ENCODE data around the gene C1orf167.

C1orf167 gene

DNA sequence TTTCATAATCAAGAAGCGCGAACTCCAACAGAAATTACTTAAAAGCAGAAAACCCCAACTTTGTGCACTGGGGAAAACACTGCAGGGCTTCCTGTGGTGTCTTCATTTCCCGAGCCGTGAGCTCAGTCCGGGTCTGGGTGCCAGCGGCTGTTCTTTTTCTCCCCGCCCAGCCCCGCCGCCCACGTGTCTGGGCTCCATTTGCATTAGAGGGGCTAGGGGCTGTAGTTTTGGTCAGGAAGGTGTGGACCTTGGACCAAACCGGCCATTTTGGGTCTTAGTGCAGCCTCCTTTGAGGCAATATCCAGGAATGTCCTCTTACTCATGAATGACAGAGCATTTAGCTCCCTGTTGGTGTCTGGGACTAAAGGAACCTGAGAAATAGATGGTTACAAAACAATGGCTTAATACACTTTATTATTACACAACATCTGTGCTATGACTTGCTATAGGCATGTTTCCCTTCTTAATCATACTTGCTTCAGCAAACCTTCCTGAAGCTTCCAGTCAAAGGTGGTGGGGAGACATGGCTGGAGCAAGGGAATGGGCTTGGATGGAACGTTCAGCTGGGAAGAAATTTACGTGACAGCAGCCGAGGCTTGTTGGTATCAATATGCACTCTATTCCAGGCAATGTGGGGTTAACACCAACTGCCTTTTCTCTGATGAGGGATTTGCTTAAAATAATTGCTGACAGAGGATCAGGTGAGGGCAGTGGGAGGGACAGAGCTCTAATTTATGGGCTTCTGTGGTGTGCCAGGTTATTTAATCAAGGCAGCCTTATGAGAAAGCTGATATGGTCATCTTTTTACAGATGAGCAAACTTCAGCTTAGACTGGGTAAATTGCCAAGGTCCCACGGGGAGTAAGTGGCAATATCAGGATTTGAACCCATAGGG is 25.0 kb upstream of the C1orf167 start:
- peak; percentile 89 for DNase-seq (ENCODE audit: low spot score)

DNA sequence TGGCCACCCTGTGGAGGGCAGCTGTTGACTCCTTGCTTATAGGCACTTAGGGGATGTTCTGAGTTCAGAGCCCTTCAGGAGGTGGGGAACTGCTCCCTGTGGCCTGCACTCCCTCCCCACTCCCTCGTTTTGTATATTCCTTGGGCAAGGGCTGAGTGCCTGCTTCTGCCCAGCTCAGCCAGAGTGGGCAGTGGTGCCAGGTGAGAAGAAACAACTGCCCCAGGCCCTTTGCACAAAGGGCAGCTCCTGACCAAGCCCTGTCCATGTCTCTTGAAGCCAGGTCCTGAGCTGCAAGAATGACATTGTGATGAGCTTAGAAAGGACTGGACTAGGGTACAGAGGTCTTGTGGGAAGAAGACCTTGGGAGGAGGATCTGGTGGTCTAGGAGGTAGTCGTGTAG is 23.9 kb upstream of the C1orf167 start:
- no peak for DNase-seq (ENCODE audit: low spot score)

DNA sequence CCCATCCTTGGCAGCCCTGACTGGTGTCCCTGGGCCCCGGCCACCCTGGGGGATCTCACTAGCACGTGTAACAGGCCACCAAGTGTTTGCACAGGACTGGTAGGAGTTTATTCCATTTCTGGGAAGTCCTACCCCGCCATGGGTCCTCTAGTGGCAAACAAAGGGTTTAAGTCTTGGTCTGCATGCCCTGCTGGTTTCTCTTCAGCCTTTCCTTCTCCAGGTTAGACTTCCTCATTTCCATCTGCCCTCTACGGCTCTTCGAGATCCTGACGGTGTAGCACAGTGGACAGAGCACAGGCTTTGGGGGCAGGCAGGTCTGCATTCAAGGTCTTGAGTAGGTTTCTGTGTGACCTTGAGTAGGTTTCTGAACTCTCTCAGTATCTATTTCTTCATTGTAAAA is 23.2 kb upstream of the C1orf167 start:
- no peak for DNase-seq (ENCODE audit: low spot score)

DNA sequence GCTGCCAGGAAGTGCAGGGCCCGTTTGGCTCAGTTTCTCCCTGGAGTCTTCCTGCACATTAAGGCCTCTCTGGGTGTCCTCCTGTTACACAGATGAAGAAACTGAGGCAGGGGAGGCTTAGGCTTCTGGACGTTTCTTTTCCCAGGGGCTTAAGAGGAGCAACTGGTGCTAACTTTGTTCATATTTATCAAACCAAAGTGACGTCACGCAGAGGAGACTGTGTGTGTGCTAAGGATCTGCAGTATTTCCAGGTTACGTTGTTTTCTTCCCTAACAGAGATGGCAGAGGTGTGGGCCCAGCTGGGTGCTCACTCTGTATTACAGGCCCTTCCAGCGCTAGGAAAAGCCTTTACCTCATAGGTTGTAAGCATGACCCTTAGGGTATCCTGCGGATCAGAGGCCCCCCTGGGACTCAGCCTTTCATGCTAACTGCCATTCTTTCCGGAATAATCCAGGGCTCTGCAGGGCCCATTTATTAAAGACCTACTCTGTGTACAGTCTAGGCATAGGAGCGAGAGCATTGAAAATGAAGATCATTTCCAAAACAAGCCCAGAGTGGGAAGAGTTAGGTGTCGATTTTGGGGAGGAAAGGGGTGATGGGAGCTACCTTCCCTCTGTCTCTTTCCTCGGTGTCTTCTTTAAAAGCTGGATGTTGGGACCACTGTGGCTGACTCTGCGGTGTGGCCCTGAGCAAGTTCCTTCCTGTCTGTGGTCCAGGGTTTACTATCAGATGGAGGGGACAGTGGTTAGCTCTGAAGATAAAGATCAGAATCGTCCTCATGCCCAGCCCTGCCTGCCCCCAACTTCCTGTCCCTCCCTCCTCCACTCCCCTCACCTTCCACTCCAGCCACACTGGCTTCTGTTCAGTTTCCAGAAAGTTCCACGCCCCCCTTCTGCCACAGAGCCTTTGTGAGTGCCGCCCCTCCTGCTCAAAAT is 21.5 kb upstream of the C1orf167 start:
- no peak for DNase-seq (ENCODE audit: low spot score)

DNA sequence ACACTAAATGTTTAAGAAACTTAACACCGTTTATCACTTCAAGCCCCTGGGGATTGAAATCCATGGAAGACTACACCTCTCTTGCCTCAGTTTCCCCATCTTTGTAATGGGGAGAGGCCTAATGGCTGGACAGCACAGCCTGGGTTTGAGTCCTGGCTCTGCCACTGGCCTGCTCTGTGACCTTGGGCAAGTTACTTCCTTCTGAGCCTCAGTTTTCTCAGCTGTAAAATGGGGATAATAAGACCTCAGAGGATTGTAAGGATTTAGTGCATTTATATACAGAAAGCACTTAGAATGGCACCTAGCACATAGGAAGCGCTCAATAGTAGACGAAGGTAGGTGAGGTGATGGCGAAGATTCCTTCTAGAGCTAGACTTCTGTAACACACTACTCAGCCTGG is 20.5 kb upstream of the C1orf167 start:
- no peak for DNase-seq (ENCODE audit: low spot score)

DNA sequence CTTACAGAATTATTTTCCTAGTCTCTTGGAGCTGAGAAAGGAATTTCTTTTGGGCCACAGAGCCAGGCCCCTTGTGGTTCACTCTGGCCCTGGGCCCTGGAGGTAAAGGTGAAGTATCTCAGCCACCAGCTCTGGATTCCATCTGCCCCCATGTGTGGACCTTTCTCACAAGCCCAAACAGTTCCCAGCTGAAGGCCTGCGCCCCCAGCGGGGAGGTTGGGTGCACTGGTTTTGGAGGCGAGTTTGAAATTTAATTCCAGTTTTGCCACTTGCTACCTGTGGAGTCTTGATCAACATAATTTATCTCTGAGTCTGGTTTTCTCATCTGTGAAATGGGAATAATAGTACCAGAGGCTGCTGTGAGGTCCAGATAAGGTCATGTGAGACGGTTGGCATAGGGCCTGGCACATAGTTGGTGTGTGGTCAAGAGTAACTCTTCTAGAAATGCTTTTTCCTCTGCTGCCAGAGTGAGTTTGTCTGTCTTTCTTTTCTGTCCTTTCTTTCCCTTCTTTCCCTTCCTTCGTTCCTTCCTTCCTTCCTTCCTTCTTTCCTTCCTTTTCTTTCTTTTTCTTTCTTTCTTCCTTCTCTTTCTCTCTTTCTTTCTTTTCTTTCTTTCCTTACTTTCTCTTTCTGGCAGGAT is 20.0 kb upstream of the C1orf167 start:
- DNase-seq (ENCODE audit: low spot score) = no peak

DNA sequence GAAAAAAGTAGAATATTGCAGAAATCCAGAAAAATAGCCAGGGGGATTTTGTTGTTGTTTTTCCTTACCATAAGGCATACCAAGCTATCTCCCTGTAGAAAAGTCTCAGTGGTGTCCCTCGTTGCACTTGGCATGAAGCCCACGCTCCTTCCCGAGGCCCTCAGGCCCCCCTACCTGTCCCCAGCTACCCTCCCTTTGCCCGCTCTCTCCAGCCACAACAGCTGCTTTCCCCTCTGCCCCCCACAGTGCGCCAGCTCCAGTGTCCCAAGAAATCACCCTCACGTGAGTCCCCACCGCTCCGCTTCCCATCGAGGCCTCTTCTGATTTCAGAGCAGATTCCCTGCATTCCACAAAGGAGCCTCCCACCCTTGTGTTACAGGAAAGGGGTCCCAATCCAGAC is 17.7 kb upstream of the C1orf167 start:
- no peak for DNase-seq (ENCODE audit: low spot score)

DNA sequence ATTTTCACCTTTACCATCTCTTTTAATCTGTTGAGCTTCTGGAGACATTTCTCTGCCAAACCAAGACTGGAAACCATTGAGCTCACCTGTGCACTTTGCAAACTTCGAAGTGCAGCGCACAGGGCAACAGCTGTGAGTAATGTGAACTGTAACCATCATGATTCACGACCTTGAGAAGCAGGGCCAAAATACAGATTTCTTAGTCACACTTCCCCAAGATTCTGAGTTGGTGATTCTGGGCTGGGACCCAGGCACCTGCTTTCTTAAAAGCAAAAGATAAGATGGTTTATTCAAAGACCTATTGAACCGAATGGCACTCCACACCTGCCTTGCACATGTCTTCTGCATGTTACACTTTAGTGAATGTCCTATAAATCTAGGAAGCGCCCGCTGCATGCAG is 15.9 kb upstream of the C1orf167 start:
- DNase-seq (ENCODE audit: low spot score) = peak; percentile 31

DNA sequence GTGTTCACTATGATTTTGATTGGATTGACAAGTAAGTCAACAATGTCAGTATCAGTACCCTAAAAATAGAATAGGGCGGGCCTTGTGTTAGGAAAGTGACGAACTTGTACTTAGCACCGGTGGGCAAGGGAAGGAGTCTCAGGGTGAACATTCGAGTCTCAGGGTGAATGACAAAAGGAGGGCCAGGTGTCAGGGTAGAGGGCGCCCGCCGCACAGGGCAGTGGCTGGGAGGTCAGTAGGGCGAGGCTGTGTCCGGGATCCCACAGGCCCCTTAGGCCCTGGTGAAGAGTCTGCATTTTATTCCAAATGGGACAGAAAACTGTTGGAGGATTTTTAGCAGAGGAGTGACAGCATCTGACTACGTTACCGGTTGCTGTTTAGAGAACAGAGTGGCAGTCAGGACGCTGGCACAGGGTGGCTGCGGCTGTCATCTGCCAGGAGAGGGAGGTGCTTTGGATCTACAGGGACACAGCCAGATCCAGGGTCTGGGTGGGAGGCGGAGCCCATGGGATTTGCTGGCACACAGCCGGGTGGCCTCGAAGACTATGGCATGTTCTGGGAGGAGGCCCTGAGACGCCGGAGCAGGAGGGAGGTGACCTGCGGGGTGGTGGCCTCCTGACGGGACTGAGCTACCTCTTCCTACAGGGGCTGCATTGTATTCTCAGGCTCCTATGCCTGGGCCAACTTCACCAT is 15.1 kb upstream of the C1orf167 start:
- DNase-seq (ENCODE audit: low spot score) = no peak

DNA sequence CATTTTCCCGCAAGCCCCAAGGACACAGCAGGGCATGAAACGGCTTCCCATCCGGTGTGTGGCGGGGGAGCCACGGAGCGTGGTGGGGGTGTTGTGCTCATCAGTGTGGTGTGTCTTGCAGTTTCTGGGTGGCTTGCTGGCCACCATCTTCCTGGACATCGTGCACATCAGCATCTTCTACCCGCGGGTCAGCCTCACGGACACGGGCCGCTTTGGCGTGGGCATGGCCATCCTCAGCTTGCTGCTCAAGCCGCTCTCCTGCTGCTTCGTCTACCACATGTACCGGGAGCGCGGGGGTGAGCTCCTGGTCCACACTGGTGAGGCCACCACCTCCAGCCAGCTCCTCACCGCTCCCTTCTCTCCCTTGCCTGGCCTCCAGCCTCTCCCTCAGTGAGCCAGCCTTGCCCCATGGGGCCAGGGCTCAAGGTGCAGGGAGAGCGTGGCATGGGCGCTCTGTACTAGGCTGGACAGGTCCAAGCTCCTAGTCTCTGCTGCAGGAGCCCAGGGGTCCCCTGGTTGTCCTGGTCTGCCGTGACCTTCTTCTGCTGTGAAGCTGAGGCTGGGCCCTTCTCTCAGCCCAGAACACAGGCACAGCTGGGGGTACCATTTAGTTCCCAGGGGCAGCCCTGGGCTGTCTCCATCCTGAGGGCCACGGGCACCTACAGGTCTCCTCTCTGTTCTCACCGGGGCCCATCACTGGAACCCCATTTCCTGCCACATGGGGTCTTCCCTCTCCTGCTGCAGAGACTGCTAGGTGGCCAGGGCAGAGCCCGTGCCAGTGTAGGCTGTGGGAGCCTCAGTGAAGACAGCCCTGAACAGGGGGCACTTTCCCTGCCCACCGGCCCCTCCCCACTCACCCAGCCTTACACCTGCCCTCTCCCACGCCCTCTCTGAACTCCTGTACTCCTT is 13.4 kb upstream of the C1orf167 start:
- no peak for DNase-seq (ENCODE audit: low spot score)

DNA sequence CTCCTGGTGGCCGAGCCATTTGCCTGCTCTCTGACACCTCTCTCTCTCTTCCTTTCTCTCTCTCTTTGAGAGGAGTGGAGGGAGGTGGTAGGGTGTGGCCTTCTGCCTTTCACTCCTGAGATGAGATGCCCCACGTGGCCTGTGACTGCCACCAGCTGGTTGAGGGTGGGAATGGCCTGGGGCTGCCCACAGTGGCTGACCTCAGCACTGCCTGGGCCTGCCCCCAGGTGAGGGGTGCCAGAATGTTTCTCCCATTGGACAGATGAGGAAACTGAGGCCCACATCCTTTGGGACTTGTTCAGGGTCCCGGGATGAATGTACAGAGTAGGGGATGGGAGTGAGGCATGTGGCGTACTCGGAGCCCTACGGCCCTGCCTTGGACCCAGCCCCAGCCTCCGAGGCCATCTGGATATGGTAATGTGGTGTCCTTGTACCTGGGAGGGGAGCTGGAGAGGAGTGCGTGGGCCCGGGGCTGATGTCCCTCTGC is 12.7 kb upstream of the C1orf167 start:
- peak; percentile 28 for DNase-seq (ENCODE audit: low spot score)

DNA sequence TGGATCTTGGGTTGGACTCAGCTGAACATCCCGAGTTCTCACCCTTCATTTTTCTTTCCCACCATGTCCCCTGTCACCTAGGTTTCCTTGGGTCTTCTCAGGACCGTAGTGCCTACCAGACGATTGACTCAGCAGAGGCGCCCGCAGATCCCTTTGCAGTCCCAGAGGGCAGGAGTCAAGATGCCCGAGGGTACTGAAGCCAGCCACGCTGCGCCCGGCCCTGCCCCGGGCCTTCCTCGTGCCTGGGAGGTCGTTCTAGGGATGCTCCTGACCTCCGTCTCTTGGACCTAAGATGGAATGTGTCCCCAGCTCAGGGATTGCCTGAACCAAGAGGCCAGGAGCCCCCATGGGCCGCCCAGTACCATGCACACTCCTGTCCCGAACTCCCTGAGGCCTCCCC is 12.0 kb upstream of the C1orf167 start:
- no peak for DNase-seq (ENCODE audit: low spot score)

DNA sequence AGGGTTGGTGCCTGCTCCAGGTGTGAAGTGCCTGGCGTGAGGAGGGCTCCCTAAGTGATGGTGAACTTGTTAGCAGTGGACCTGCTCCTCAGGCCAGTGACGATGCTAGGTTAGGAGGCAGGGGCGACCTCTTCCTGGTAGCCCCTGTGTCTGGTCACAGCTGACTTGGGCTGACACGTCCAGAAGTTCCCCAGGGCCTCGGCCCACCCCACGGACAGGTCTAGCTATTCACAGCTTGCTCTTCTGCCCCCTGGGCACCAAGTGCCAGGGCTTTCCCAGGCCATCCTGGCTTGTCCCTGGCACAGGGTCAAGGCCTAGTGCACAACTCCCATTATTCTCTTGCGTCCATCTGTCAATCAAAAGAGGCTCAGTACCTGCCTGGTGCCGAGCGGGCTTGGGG is 10.9 kb upstream of the C1orf167 start:
- DNase-seq (ENCODE audit: low spot score) = no peak

DNA sequence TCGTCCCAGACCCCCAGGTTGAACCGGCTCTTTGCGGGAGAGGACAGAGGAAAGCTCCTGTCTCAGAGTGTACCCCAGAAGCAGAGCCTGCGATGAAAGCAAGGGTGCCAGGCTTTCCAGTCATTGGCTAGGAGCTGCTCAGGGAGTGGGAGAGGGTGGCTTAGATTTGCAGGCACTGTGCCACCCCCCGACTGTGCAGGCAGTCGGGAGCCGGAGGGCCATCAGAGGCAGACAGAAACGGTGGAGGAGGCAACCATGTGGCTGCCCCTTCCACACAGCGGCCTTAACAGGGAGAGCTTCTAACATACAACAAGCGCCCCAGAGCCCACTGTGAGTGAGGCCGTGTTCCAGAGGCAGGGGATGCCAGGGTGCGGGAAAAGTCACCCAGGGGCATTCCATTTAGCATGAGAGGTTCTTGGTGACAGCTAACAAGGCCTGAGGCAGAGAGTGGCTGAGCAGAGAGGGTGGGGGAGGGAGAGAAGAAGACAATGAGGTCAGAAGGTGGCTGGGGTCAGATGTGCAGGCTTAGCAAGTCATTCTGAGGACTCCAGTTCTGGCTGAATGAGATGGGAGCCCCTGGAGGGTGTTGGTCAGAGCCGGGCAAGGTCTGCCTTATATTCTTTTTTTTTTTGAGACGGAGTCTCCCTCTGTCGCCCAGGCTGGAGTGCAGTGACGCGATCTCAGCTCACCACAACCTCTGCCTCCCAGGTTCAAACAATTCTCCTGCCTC is 9.5 kb upstream of the C1orf167 start:
- DNase-seq (ENCODE audit: low spot score) = no peak

DNA sequence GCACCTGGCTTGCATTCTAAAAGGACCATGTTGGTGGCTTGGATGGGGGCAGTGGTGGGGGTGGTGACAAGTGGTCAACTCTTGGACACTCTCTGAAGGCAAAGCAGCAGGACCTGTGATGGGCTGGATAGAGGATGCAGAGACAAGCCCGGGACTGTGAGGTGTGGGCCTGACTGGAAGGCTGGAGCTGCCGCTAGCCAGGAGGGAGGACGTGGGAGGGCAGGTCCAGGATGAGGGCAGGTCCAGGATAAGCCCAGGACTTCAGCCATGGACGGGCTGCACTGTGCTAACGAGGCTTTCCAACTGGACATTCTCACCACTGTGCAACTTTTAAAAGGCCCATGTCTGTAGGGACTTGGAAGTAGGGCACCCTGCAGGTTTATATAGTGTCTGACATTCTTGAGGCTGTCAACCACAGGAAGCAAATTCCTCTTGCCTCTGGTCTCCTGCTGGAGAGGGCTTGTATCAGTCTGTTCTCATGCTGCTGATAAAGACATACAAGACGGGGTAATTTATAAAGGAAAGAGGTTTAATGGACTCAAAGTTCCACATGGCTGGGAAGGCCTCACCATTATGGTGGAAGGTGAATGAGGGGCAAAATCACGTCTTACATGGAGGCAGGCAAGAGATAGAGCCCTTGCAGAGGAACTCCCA is 8.3 kb upstream of the C1orf167 start:
- DNase-seq (ENCODE audit: low spot score) = no peak

DNA sequence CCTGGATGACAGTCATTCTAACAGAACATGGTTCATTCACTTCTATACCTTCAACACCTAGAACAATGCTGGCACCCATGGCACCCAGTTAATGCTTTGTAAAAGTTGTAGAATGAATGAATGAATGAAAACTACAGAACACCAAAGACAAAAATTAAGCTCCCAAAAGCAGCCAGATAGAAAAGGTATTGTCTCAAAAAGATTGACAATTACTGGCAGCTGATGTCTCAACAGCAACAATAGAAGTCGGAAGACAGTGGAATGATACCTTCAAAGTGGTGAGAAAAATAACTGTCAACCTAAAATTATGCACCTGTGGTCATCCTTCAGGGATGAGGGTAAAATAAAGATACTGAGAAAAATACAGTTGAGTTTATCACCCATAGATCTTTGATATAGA is 4.9 kb upstream of the C1orf167 start:
- DNase-seq (ENCODE audit: low spot score) = no peak

DNA sequence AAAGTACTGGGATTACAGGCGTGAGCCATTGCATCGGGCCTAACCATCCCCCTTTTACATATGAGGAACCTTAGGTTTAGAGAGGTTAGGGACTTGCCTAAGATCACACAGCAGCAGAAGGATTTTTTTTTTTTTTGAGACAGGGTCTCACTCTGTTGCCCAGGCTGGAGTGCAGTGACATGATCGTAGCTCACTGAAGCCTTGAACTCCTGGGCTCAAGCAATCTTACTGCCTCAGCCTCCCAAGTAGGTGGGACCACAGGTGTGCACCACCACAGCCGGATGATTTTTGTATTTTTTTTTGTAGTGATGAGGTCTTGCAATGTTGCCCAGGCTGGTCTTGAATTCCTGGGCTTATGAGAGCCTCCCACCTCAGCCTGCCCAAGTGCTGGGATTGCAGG is 2.2 kb upstream of the C1orf167 start:
- DNase-seq (ENCODE audit: low spot score) = no peak

DNA sequence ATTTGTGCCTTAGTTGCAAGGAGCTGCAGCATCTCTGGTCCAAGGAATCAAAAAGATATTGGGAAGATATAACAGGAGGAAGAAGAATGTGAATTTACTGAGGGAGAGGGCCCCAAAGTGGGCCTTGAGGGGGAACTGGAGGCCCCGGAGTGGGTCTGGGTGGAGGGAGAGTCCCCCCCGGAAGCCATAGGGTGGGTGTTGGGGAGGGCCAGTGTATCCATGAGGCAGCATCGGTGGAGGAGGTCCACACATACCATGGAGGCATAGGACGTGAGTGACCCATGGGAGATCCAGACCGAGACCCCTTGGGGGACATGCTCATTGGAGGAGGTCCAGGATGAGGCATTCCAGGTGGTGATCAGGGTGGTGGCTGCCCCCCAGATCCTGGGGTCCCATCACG is 708 bp upstream of the C1orf167 start:
- DNase-seq (ENCODE audit: low spot score) = no peak

DNA sequence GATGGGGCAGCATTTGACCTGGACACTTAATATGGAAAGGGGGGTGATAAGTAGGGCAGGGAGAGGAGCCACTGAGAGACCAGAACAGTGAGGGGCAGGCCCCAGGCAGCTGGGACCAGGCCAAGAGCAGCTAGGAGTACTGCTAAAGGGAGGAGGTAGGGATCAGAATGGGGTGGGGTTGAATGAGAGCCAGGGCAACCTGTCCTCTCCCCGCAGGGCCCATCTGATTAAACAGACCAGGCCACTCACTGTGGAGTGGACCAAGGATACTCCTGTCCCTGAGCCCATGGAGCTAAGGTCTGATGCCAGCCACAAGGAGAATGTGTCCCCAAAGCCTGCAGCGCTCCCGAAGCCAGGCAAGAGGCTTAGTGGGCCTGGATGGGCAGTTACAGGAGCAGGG is 2.1 kb downstream of the C1orf167 start:
- DNase-seq (ENCODE audit: low spot score) = no peak

DNA sequence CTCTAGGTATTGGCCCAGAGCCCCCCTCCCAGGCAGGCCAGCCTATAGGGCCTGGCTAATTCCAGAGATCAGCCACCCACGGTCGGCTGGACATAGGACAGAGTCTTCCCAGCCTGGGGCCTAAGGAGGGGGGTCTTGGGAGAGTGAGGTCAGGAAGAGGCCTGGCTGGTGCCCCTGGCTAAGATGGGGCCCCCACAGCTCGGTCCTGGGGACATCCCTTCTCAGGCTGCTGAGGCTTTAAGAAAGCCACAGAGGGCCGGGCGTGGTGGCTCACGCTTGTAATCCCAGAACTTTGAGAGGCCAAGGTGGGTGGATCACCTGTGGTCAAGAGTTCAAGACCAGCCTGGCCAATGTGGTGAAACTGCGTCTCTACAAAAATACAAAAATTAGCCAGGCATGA is 2.5 kb downstream of the C1orf167 start:
- no peak for DNase-seq (ENCODE audit: low spot score)

Measured in RKO (cell line).